Measurements from ENCODE around the gene ARHGEF19. TPM values are rescaled to one million over a fixed set of nuclear protein-coding genes. Genes with fewer than 3 reads are reported as not detected.
A peak's percentile ranks its signal among the peaks of the same experiment; 100 is the strongest.

ARHGEF19 gene
- total and polyA plus RNA-seq, 2 of the 13 experiments (the other 11 are each of a cell fraction or from before 2014, with no cell fraction given): 1.7 to 1.8 TPM

- TF ChIP-seq, protein P1, sequence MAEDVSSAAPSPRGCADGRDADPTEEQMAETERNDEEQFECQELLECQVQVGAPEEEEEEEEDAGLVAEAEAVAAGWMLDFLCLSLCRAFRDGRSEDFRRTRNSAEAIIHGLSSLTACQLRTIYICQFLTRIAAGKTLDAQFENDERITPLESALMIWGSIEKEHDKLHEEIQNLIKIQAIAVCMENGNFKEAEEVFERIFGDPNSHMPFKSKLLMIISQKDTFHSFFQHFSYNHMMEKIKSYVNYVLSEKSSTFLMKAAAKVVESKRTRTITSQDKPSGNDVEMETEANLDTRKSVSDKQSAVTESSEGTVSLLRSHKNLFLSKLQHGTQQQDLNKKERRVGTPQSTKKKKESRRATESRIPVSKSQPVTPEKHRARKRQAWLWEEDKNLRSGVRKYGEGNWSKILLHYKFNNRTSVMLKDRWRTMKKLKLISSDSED (CRISPR knock-in tag; IDR thresholded peaks at IDR 0.05): no peak
- TF ChIP-seq SIN3A (IDR thresholded peaks at IDR 0.05; ENCODE audit: borderline replicate concordance, low read depth, low read length) (no peak), ZKSCAN8 (CRISPR knock-in tag; IDR thresholded peaks at IDR 0.05; ENCODE audit: borderline replicate concordance) (no peak), ZNF768 (CRISPR knock-in tag; IDR thresholded peaks at IDR 0.05) (no peak), HNRNPL (IDR thresholded peaks at IDR 0.05; ENCODE audit: low read depth, low read length) (0 out of 2 replicates have a peak, but pooled peaks have one; percentile 49), ZC3H13 (CRISPR knock-in tag; IDR thresholded peaks at IDR 0.05) (no peak), KDM5B (CRISPR knock-in tag; IDR thresholded peaks at IDR 0.05; ENCODE audit: borderline replicate concordance) (0 out of 2 replicates have a peak, but pooled peaks have one; percentile 28), NCOA1 (CRISPR knock-in tag; IDR thresholded peaks at IDR 0.05) (no peak), SMAD9 (CRISPR knock-in tag; IDR thresholded peaks at IDR 0.05) (no peak), SALL1 (CRISPR knock-in tag; IDR thresholded peaks at IDR 0.05) (peak; percentile 28; the same call in 1 of the 2 replicates), PHF21A (CRISPR knock-in tag; IDR thresholded peaks at IDR 0.05) (0 out of 2 replicates have a peak, but pooled peaks have one; percentile 22), NFIB (CRISPR knock-in tag; IDR thresholded peaks at IDR 0.05; ENCODE audit: borderline replicate concordance) (no peak), HDAC1 (CRISPR knock-in tag; IDR thresholded peaks at IDR 0.05) (0 out of 2 replicates have a peak, but pooled peaks have one; percentile 24), HMG20A (CRISPR knock-in tag; IDR thresholded peaks at IDR 0.05; ENCODE audit: borderline replicate concordance) (no peak), ZNF644 (CRISPR knock-in tag; IDR thresholded peaks at IDR 0.05; ENCODE audit: low read depth) (no peak), ZNF354B (CRISPR knock-in tag; IDR thresholded peaks at IDR 0.05) (no peak), SMC3 (IDR thresholded peaks at IDR 0.05; ENCODE audit: low read length) (no peak), TCF12 (IDR thresholded peaks at IDR 0.05) (no peak), TCF12 (CRISPR knock-in tag; IDR thresholded peaks at IDR 0.05) (0 out of 2 replicates have a peak, but pooled peaks have one; percentile 30), ZNF652 (CRISPR knock-in tag; IDR thresholded peaks at IDR 0.05; ENCODE audit: borderline replicate concordance, low read depth) (peak; percentile 12; the same call in 1 of the 2 replicates), FOXO1 (CRISPR knock-in tag; IDR thresholded peaks at IDR 0.05) (no peak), ZNF687 (CRISPR knock-in tag; IDR thresholded peaks at IDR 0.05) (peak; percentile 73), MAFK (conservative IDR thresholded peaks at IDR 0.05 in 1 of 2, IDR thresholded peaks at IDR 0.05 in 1 of 2; ENCODE audit: low read length in 2 of 2) (no peak), POLR2G (IDR thresholded peaks at IDR 0.05; ENCODE audit: low read depth, low read length) (peak; percentile 41), NR0B2 (CRISPR knock-in tag; IDR thresholded peaks at IDR 0.05) (0 out of 2 replicates have a peak, but pooled peaks have one; percentile 28)
- TF ChIP-seq, protein P2, sequence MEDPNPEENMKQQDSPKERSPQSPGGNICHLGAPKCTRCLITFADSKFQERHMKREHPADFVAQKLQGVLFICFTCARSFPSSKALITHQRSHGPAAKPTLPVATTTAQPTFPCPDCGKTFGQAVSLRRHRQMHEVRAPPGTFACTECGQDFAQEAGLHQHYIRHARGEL (CRISPR knock-in tag; IDR thresholded peaks at IDR 0.05): no peak
These were observed 55.5 kb downstream of the ARHGEF19 start (continued) for GRCh38 chr1:16156848-16157495.

All from HepG2 (cell line).